GM21447 (cell line): ENCODE data around the gene XAGE3.
"Not testable (repeated sequence)": the region's sequence is repeated elsewhere in the genome, so short reads cannot be mapped to it uniquely, and the experiment has no call there.

Experiments
- ATAC-seq: cut with Tn5 transposase; IDR thresholded peaks from one replicate; pipeline ENCODE4 v1.9.1; 2021; ENCODE audit not compliant: unreplicated experiment

XAGE3 gene

GRCh38 chrX:52843619-52844018 lies 24.3 kb downstream of the XAGE3 start:
- not testable (repeated sequence) for ATAC-seq

DNA sequence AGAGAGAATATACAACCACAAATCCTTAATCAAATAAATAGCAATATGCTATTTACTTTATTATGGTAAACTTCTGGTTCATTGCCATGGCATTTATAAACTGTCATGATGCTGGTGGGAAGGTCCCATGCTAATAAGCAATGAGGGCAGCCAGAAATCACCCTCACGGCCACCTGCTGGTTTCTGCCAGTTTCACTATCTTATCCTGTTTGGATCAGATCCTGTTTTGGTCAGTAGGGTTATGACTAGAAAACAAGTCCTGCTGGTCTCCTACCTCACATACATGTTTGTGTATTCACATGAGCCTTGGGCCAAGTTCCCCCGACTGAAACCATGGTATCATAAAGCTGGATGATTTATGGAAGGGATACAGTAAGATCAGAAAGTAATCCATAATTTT lies 28.7 kb downstream of the XAGE3 start:
- no peak for ATAC-seq

DNA sequence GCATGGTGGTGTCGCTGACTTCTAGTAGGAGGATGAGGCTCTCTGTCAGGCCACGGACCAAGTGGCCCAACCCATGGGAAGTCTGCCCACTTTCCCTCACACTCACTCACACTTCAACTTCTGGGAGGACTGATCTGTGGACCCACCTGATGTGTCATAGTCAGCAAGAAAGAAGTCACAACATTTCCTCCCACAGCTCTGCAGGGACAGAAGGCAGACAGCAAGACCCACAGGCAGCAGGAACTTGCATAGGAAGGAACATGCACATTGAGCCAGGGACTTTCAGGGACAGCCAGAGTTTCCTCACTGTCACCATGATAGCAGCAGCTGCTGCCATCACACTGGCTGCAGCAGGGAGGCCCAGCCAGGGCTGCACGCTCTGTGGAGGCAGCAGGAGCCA lies 37.3 kb downstream of the XAGE3 start:
- no peak for ATAC-seq

- ATAC-seq: no peak
Measured at GRCh38 chrX:52824608-52825007, 43.3 kb downstream of the XAGE3 start.

- no peak for ATAC-seq
Measured at GRCh38 chrX:52821079-52821760, 46.7 kb downstream of the XAGE3 start.

DNA sequence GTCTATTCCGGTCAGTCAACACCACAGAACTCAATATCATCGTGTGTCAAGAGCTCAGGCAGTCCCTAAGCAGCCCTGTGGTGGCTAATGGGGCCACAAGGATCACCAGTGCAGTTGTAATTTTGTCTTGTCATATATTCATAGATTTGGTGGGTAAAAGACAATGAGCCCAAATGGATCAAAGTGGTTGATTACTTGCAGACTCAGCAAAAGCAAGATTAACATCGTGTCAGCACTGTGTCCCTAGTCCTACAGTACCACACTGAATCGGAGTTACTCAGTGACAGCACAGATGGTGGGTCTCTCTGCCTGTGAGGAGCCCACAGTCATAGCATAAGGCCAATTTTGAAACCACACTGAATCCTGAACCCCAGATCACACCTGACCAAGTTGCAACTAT lies 48.1 kb downstream of the XAGE3 start:
- no peak for ATAC-seq
